HEK293T (cell line): ENCODE results near the gene LAMB1.

Experiments used
- BHLHE40 ChIP-seq: fragments of 450-650 bp; IDR thresholded peaks from 2 replicates; pipeline ENCODE4 v1.6.1; 2016; ENCODE audit warnings: mild to moderate bottlenecking, moderate library complexity, borderline replicate concordance
- CTBP1 ChIP-seq: fragments of 450-650 bp; IDR thresholded peaks from 2 replicates; pipeline ENCODE4 v1.6.1; 2016; ENCODE audit warnings: borderline replicate concordance
- ELF4 ChIP-seq: fragments of 450-650 bp; IDR thresholded peaks from 2 replicates; pipeline ENCODE4 v1.6.1; 2017; ENCODE audit warnings: antibody characterized with exemption
- FOXA1 ChIP-seq: fragments of 450-650 bp; IDR thresholded peaks from 2 replicates; pipeline ENCODE4 v1.6.1; 2016; ENCODE audit warnings: mild to moderate bottlenecking
- FOXK2 ChIP-seq: fragments of 450-650 bp; IDR thresholded peaks from 2 replicates; pipeline ENCODE4 v1.6.1; 2016; ENCODE audit warnings: mild to moderate bottlenecking
- FOXM1 ChIP-seq: fragments of 450-650 bp; IDR thresholded peaks from 2 replicates; pipeline ENCODE4 v1.6.1; 2017; ENCODE audit warnings: mild to moderate bottlenecking, borderline replicate concordance
- HDGF ChIP-seq: fragments of 450-650 bp; IDR thresholded peaks from 2 replicates; pipeline ENCODE4 v1.6.1; 2017; ENCODE audit warnings: antibody characterized with exemption, borderline replicate concordance
- LEF1 ChIP-seq: fragments of 450-650 bp; IDR thresholded peaks from 2 replicates; pipeline ENCODE4 v1.6.1; 2017; ENCODE audit warnings: mild to moderate bottlenecking, borderline replicate concordance
- NFRKB ChIP-seq: fragments of 450-650 bp; IDR thresholded peaks from 2 replicates; pipeline ENCODE4 v1.6.1; 2016; ENCODE audit warnings: mild to moderate bottlenecking, moderate library complexity
- SP1 ChIP-seq: fragments of 450-650 bp; IDR thresholded peaks from 2 replicates; pipeline ENCODE4 v1.6.1; 2017
- SUZ12 ChIP-seq: fragments of 450-650 bp; IDR thresholded peaks from 2 replicates; pipeline ENCODE4 v1.6.1; 2016; ENCODE audit warnings: mild to moderate bottlenecking
- TARDBP ChIP-seq: fragments of 450-650 bp; IDR thresholded peaks from 2 replicates; pipeline ENCODE4 v1.6.1; 2016
- ZNF384 ChIP-seq: fragments of 450-650 bp; IDR thresholded peaks from 2 replicates; pipeline ENCODE4 v1.6.1; 2016
- TF ChIP-seq, protein P1 (sequence below): fragments of 450-650 bp; IDR thresholded peaks from 2 replicates; pipeline ENCODE4 v1.6.1; 2016

DNA sequence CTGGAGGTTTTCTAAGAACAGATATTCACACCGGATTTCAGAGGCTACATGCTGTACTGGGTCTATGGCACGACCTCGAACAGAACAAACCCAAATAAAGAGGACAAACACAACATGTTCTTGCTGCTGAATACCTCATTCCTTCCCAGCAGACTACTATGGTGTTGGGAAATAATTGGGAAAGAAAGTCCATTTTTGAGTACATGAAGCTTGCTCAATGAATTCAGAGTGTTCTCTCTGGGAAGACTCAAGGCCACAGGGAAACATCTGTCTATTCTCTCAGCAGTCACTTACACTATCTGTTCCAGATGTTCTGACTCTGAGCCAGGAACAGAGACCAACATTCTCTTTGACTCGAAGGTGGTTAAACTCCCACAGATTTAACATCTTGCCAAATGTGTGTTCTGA lies 30.9 kb downstream of the LAMB1 start:
- no peak for TF ChIP-seq TARDBP
- TF ChIP-seq FOXM1 = no peak
- TF ChIP-seq CTBP1 = no peak
- no peak for TF ChIP-seq BHLHE40
- no peak for TF ChIP-seq HDGF
- TF ChIP-seq ELF4 = no peak
- no peak for TF ChIP-seq FOXK2
- no peak for TF ChIP-seq SP1
- no peak for TF ChIP-seq FOXA1
- no peak for TF ChIP-seq ZNF384
- no peak for TF ChIP-seq NFRKB
- no peak for TF ChIP-seq SUZ12
- TF ChIP-seq, protein P1, sequence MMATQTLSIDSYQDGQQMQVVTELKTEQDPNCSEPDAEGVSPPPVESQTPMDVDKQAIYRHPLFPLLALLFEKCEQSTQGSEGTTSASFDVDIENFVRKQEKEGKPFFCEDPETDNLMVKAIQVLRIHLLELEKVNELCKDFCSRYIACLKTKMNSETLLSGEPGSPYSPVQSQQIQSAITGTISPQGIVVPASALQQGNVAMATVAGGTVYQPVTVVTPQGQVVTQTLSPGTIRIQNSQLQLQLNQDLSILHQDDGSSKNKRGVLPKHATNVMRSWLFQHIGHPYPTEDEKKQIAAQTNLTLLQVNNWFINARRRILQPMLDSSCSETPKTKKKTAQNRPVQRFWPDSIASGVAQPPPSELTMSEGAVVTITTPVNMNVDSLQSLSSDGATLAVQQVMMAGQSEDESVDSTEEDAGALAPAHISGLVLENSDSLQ = no peak
- TF ChIP-seq LEF1 = no peak
